Stimulated activated CD4-positive, alpha-beta T cell treated with anti-CD3 and anti-CD28 coated beads, TNF-alpha, amount 100 ng/mL, for 1 hour (primary cell): Measurements from ENCODE around the gene SNAI3.
"Not testable (repeated sequence)": the region's sequence is repeated elsewhere in the genome, so short reads cannot be mapped to it uniquely, and the experiment has no call there.

Experiments
- DNase-seq, 3 donors: peaks; one replicate each; pipeline ENCODE4 v3.0.0-alpha.2; 2020; ENCODE audit warnings: low read depth in 3 of 3, low spot score in 1 of 3

Gene SNAI3

GRCh38 chr16:88671806-88672205 is 14.5 kb downstream of the SNAI3 start:
- DNase-seq: no peak

- no peak for DNase-seq
These were observed 16.3 kb downstream of the SNAI3 start for GRCh38 chr16:88669980-88670379.

DNA sequence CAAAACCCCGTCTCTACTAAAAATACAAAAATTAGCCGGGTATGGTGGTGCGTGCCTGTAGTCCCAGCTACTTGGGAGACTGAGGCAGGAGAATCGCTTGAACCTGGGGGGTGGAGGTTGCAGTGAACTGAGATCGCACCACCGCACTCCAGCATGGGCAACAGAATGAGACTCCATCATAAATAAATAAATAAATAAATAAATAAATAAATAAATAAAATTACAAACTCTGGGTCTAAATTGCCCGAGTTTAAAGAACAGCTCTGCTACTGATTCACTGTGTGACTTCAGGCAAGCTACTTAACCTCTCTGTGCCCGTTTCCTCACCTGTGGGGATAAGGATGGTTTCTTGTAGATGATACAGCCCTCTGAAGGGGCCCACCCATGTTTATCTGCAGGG is 16.8 kb downstream of the SNAI3 start:
- DNase-seq: not testable (repeated sequence)

DNA sequence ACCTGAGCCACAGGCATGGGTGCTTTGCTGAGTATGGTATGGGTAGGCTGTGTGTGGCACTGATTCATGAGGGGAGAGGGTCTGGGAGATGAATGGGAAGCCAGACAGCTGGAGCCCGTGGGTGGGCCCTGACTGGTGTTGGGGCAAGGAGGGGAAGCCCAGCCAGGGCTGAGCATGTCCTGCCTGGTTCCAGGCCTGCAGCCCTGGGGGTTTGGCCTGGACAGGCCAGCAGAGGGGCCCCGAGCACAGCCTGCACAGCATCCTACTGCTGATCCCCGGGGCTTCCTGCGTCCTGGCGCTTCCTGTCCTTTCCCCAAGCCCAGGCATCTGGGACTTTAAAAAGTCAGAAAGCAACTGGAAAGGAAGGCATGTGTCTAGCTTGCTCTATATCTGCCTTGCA is 18.8 kb downstream of the SNAI3 start:
- no peak for DNase-seq

- no peak for DNase-seq
These were observed 20.7 kb downstream of the SNAI3 start for GRCh38 chr16:88665570-88665969.

DNA sequence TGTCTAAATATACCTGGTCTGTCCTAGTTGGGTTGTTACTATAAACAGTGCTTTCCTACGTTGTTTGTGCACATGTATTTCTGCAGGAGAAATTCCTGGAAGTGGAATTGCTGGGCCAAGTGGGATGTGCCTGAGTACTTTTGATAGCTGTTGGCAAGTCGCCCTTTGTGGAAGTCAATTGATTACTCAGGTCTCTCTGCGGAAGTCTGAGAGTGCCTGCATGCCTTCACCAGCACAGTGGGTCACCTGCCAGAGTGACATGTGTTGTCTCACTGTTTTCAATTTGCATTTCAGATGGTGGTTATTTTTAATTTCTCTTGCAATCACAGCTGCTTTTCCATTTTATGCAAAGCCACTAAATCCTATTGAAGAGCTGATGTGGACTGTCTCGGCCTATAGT is 21.2 kb downstream of the SNAI3 start:
- DNase-seq: no peak

DNA sequence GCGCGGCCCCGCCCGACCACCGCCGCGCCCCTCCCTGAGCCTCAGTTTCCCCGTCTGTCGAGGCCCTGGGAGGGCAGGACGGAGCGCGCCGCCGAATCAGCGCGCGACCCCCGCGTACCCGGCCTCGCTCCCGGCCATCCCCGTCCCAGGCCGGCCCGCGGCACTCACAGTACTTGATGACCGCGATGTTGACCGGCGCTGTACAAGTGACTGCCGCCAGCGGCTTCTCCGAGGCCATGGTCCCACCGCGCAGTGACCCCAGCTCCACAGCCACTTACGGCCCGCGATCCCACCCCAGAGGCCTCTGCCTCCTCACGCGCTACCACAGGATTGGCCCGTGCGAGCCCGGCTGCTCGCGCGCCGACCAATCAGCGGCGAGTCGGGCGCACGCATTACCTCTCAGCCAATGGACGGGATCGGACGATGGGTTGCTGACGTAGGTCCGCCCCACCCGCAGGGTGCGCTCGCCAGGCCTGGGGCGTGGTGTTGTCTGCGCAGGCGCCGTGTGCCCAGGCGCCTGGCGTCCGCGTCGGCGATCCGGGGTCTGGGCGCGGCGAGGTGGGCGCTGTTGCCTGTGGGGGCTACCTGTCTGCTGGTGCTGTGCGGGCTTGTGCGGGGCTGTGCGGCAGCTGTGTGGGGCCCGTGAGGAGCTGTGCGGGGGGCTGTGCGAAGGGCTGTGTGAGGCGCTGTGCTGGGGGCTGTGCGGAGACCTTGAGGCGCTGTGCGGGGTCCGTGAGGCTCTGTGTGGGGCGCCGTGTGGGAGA is 23.3 kb downstream of the SNAI3 start, which contains the start of gene MVD:
MVD (minus strand) TSS at position 249 of the 764 bp plus-strand sequence; CDS start at position 238, 11 bp downstream.
- peak; percentile 85 to 90 (median 90) for DNase-seq

DNA sequence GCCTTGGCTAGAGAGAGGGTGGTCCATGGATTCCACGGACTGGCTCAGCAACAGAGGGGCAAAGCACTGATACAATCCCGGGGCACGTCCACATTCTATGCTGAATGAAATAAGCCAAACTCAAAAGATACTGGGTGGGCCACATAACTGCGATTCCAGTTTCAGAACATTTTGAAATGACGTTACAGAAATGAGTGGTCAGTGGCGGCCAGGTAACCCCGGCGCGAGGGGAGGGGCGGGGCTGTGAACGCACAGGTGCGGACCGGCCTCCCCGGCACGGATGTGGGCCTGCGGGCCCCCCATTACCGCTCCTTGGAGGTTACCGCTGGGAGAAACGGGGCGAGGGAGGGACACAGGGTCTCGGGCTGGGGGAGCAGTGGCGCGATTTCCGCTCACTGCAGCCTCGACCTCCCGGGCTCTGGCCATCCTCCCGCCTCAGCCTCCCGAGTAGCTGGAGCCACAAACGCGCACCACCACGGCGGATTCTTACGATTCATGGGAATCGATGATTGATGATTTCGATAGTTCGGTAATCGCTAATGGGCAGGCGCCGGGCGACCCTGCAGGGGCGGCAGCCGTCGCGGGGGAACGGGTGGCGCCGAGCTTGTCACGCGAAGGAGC is 24.0 kb downstream of the SNAI3 start:
- no peak for DNase-seq

GRCh38 chr16:88661468-88661867 is 24.8 kb downstream of the SNAI3 start:
- DNase-seq: no peak

- no peak for DNase-seq
These were observed 27.1 kb downstream of the SNAI3 start for GRCh38 chr16:88659160-88659559.

- DNase-seq: no peak
These were observed 27.6 kb downstream of the SNAI3 start for GRCh38 chr16:88658714-88659113.

GRCh38 chr16:88657371-88657770 is 28.9 kb downstream of the SNAI3 start:
- no peak for DNase-seq

DNA sequence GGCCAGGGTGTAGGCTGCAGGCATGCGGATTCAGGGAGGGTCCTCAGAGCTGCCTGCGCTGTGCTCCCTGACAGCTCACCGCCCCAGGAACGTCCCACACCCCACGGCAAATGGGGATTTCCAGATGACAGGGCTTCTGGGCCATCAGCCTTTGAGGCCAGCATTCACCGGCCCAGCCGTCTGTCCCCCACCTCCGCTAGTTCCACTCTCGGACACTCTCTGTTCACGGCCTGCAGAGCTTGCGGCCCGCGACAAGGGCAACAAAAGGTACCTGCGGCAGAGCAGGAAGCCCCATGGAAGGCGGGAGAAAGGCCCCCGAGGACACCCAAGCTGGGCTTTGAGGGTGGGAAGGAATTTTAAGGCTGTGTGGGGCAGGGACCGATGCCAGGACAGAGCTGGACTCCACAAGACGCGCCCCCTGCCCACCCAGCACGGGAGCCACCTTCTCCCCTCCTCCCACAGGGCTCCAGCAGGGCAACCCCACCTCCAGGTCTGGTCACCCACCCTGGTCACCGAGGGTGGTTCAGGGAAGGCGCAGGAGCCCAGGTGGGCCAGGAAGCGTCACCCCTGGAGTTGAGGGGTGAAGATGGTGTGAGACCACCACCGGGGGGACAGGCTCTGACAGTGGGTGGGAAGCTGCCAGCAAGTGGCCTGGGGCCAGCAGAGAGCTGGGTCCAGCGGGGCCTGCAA is 29.9 kb downstream of the SNAI3 start:
- no peak for DNase-seq

DNA sequence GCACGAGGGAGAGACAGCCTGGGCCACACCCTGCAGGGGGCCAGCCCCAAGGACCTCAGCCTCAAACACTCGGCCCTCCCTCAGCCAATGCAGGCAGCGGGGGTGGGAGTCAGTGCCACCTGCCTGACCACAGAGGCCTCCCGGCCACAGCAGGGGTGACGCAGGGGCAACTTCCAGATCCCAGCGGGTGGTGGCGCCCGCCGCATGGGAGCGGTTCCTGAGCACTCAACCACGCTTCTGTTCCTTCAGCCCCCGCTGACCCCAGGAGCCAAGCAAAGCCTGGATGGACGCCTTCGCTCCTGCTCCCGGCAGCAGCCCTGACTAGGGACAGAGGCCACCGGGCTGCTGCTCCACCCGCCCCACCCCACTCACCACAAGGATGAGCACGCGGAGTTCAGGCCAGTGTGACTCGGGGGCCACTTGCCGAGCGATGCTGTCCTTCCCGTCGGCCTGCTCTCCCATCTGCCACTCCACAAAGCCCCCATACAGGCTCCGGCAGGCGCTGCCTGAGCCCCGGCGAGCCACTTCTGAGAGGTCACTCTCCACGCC is 30.5 kb downstream of the SNAI3 start:
- no peak for DNase-seq

GRCh38 chr16:88655053-88655732 is 31.1 kb downstream of the SNAI3 start:
- DNase-seq: no peak

DNA sequence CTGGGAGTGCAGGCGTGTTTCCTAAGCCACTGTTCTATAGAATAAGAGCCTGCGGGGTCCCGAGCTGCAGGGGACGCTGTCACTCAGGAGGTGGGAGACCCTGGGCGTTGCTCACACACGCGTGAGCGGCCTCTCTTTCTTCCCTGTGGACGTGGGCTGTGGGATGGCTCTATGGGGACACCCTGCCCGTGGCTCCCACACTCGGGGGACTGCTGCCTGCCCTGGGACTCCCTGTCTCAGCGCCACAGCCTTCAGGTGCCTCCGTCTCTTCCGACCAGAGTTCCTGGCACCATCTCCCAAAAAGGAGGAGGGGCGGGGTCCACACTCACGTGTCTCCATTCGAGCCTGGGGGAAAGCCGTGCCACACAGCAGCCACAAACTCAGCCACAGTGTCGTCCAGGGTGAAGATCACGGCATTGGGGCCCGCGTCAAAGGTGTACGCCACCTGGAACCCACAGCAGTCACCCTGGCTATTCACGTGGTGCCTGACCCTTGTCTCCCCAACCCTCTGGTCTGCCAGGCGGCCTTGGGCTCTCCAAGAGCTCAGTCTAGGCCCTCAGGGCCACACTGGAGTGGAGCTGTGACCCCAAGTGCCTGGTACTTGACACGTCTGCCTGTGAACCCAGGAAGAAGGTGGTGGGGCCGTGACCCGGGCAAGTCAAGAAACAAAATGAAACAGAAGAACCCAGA is 31.8 kb downstream of the SNAI3 start:
- DNase-seq: no peak

GRCh38 chr16:88653596-88654362 is 32.5 kb downstream of the SNAI3 start:
- DNase-seq: no peak

DNA sequence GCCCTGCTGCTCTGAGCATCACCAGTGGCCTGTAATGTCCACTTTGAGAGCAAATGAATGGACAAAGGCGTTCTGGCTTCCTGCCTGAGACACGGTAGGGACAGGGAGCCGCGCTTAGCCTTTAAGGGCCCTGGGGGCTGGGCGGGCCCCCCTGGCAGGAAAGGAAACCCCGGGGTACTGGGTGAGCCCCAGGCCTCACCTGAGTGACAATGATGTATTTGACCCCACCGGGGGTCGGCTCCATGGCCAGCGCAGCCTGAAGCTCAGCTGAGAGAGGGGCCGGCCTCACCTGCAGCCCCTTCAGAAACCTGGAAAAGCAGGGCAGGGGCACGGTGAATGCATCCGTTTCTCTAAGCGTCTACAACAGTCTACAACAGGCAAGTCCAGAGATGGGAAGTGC is 33.2 kb downstream of the SNAI3 start:
- no peak for DNase-seq

- DNase-seq: no peak
These were observed 33.6 kb downstream of the SNAI3 start for GRCh38 chr16:88652762-88653063.
